H9 (cell line): ENCODE results near the gene GP1BB. TPM values are rescaled to one million over a fixed set of nuclear protein-coding genes. Genes with fewer than 3 reads are reported as not detected.
A peak's percentile ranks its signal among the peaks of the same experiment; 100 is the strongest.

Experiments used
- DNase-seq: peaks from one replicate; pipeline ENCODE4 v3.0.0-alpha.2; 2017
- H2AFZ ChIP-seq: one replicate; pipeline ENCODE4 v1.6.1; 2013; ENCODE audit warnings: mild to moderate bottlenecking, low read length, control low read depth, moderate library complexity
- H2AK5ac ChIP-seq: 2 replicates; pipeline ENCODE4 v1.6.1; 2013; ENCODE audit warnings: low read length, control low read depth, mixed read lengths; ENCODE audit not compliant: insufficient read length
- H2BK120ac ChIP-seq: one replicate; pipeline ENCODE4 v1.6.1; 2013; ENCODE audit warnings: low read depth, mild to moderate bottlenecking, low read length, control low read depth, inconsistent platforms; ENCODE audit not compliant: poor library complexity, severe bottlenecking
- H2BK12ac ChIP-seq: 2 replicates; pipeline ENCODE4 v1.6.1; 2013; ENCODE audit warnings: low read length, control low read depth, mixed read lengths, low read depth; ENCODE audit not compliant: insufficient read length
- H2BK15ac ChIP-seq: 2 replicates; pipeline ENCODE4 v1.6.1; 2013; ENCODE audit warnings: low read depth, low read length, control low read depth
- H2BK20ac ChIP-seq: one replicate; pipeline ENCODE4 v1.6.1; 2013; ENCODE audit warnings: low read depth, mild to moderate bottlenecking, low read length, control low read depth, inconsistent platforms; ENCODE audit not compliant: poor library complexity, severe bottlenecking
- H2BK5ac ChIP-seq: 2 replicates; pipeline ENCODE4 v1.6.1; 2013; ENCODE audit warnings: low read length, control low read depth, mixed read lengths; ENCODE audit not compliant: insufficient read length
- H3K14ac ChIP-seq: 2 replicates; pipeline ENCODE4 v1.6.1; 2013; ENCODE audit warnings: low read length, control low read depth; ENCODE audit not compliant: insufficient read depth
- H3K18ac ChIP-seq: 2 replicates; pipeline ENCODE4 v1.6.1; 2013; ENCODE audit warnings: low read depth, mild to moderate bottlenecking, mixed read lengths, low read length, control low read depth; ENCODE audit not compliant: insufficient read length
- H3K23ac ChIP-seq: 2 replicates; pipeline ENCODE4 v1.6.1; 2013; ENCODE audit warnings: low read length, control low read depth, mixed read lengths, low read depth; ENCODE audit not compliant: insufficient read length
- H3K23me2 ChIP-seq: 2 replicates; pipeline ENCODE4 v1.6.1; 2013; ENCODE audit warnings: low read depth, mild to moderate bottlenecking, mixed read lengths, low read length, control low read depth; ENCODE audit not compliant: insufficient read length, poor library complexity, severe bottlenecking
- H3K27ac ChIP-seq: 2 replicates; pipeline ENCODE4 v1.5.1; 2013; ENCODE audit warnings: low read length, control low read depth, mixed read lengths, low read depth; ENCODE audit not compliant: insufficient read length
- H3K27me3 ChIP-seq: 2 replicates; pipeline ENCODE4 v1.6.1; 2013; ENCODE audit warnings: low read length, control low read depth, inconsistent platforms; ENCODE audit not compliant: insufficient read depth
- H3K4ac ChIP-seq: 2 replicates; pipeline ENCODE4 v1.6.1; 2013; ENCODE audit warnings: low read depth, mild to moderate bottlenecking, control low read depth, inconsistent platforms, low read length, moderate library complexity
- H3K4me1 ChIP-seq: 2 replicates; pipeline ENCODE4 v1.6.1; 2013; ENCODE audit warnings: low read length, control low read depth, inconsistent platforms; ENCODE audit not compliant: insufficient read depth
- H3K4me2 ChIP-seq: 2 replicates; pipeline ENCODE4 v1.6.1; 2013; ENCODE audit warnings: low read length, control low read depth, mixed read lengths; ENCODE audit not compliant: insufficient read length, insufficient read depth
- H3K56ac ChIP-seq: 2 replicates; pipeline ENCODE4 v1.6.1; 2013; ENCODE audit warnings: low read depth, mild to moderate bottlenecking, mixed read lengths, low read length, control low read depth; ENCODE audit not compliant: insufficient read length
- H3K79me1 ChIP-seq: 2 replicates; pipeline ENCODE4 v1.6.1; 2013; ENCODE audit warnings: low read depth, mild to moderate bottlenecking, moderate library complexity, low read length, control low read depth, inconsistent platforms; ENCODE audit not compliant: insufficient read depth, poor library complexity, severe bottlenecking
- H3K79me2 ChIP-seq: 2 replicates; pipeline ENCODE4 v1.6.1; 2013; ENCODE audit warnings: low read length, control low read depth, inconsistent platforms; ENCODE audit not compliant: insufficient read depth
- H3K9ac ChIP-seq: 2 replicates; pipeline ENCODE4 v1.6.1; 2013; ENCODE audit warnings: low read length, control low read depth, mixed read lengths; ENCODE audit not compliant: insufficient read length; ENCODE audit errors: extremely low read depth
- H3K9me3 ChIP-seq: one replicate; pipeline ENCODE4 v1.6.1; 2013; ENCODE audit warnings: low read depth, low read length, inconsistent platforms; ENCODE audit not compliant: control insufficient read depth
- H3T11ph ChIP-seq: one replicate; pipeline ENCODE4 v1.6.1; 2013; ENCODE audit warnings: mild to moderate bottlenecking, low read length, control low read depth, inconsistent platforms
- H4K20me1 ChIP-seq: one replicate; pipeline ENCODE4 v1.6.1; 2013; ENCODE audit not compliant: control insufficient read depth, insufficient read length, insufficient read depth
- H4K5ac ChIP-seq: 2 replicates; pipeline ENCODE4 v1.6.1; 2013; ENCODE audit warnings: low read depth, mild to moderate bottlenecking, mixed read lengths, low read length, control low read depth; ENCODE audit not compliant: insufficient read length
- H4K8ac ChIP-seq: replicated peaks from 2 replicates; pipeline ENCODE4 v1.6.1; 2013; ENCODE audit warnings: low read length, control low read depth, mixed read lengths, low read depth; ENCODE audit not compliant: insufficient read length
- H4K91ac ChIP-seq: 2 replicates; pipeline ENCODE4 v1.6.1; 2013; ENCODE audit warnings: low read depth, mild to moderate bottlenecking, moderate library complexity, mixed read lengths, low read length, control low read depth; ENCODE audit not compliant: insufficient read length
- H3K27ac Mint-ChIP-seq, 3 experiments: 2 replicates in 2 of 3; 3 replicates in 1 of 3; pipeline ENCODE4 v1.8.0; 2020 to 2021; ENCODE audit warnings: mixed read lengths in 3 of 3, mild to moderate bottlenecking in 1 of 3, moderate library complexity in 1 of 3
- H3K27me3 Mint-ChIP-seq: 2 replicates; pipeline ENCODE4 v1.8.0; 2021; ENCODE audit warnings: low read depth, mild to moderate bottlenecking, moderate library complexity, mixed read lengths
- H3K36me3 Mint-ChIP-seq, 3 experiments: 2 replicates in 2 of 3; 3 replicates in 1 of 3; pipeline ENCODE4 v1.8.0; 2020 to 2021; ENCODE audit warnings: low read depth in 3 of 3, mixed read lengths in 3 of 3; ENCODE audit not compliant: insufficient read depth in 1 of 3
- H3K4me1 Mint-ChIP-seq, 2 experiments: 2 replicates each; pipeline ENCODE4 v1.8.0; 2020; ENCODE audit warnings: mixed read lengths in 2 of 2
- H3K4me3 Mint-ChIP-seq, 2 experiments: 2 replicates in 1 of 2; 3 replicates in 1 of 2; pipeline ENCODE4 v1.8.0; 2020 to 2021; ENCODE audit warnings: mild to moderate bottlenecking in 2 of 2, mixed read lengths in 2 of 2, moderate library complexity in 1 of 2
- H3K9me3 Mint-ChIP-seq, 2 experiments: 2 replicates in 1 of 2; 3 replicates in 1 of 2; pipeline ENCODE4 v1.8.0; 2020; ENCODE audit warnings: mild to moderate bottlenecking in 2 of 2, mixed read lengths in 2 of 2, moderate library complexity in 1 of 2
- WGBS: extraction: QIAGEN DNeasy Blood & Tissue Kit; methylation state at CpG from one replicate; pipeline ENCODE4 v1.1.7; 2013; ENCODE audit warnings: missing lambda C conversion rate, low lambda C conversion rate, mixed read lengths; ENCODE audit not compliant: insufficient read length; ENCODE audit errors: extremely low coverage; 5-methylcytosine and 5-hydroxymethylcytosine counted together
- total RNA-seq: library from RNA; stranded (reverse); gene quantifications from 2 replicates; pipeline ENCODE4 v1.2.1, GENCODE V29; 2021
- TF ChIP-seq, protein P1 (sequence below): fragments of 200-600 bp; sonication (generic); conservative IDR thresholded peaks from 3 replicates; pipeline ENCODE4 v1.8.0; 2021; ENCODE audit warnings: antibody characterized with exemption, mild to moderate bottlenecking

The GP1BB gene
- total RNA-seq, 1 experiment from 2014 or later, result 3.4 TPM

- no peak overlapping the region for H3K56ac ChIP-seq
- H4K91ac ChIP-seq, result no peak overlapping the region
- Mint-ChIP-seq H3K4me1 (peaks cover 12 to 20% of the 10 kb centered on the region in 2 experiments), H3K9me3 (peaks cover 0 to 2% of the 10 kb centered on the region in 2 experiments; a peak in 1 of 5 replicates), H3K27ac (no peak overlapping the region), H3K27me3 (peaks cover 72% of the 10 kb centered on the region), H3K4me3 (peak overlapping the region; percentile 62 to 77), H3K36me3 (peaks cover 0 to 2% (median 0%) of the 10 kb centered on the region in 3 experiments; a peak in 1 of 7 replicates)
- no peaks in the 10 kb centered on the region for H3K79me2 ChIP-seq
- no peak overlapping the region for H4K5ac ChIP-seq
- H4K20me1 ChIP-seq, result no peaks in the 10 kb centered on the region
- no peak overlapping the region for H3K4ac ChIP-seq
- no peak for DNase-seq
- H3K4me2 ChIP-seq, result no peak overlapping the region
- no CpG with 5 or more reads among the region's 38 CpGs for WGBS
- no peak overlapping the region for H4K8ac ChIP-seq
- H2BK15ac ChIP-seq, result no peak overlapping the region
- TF ChIP-seq, protein P1, sequence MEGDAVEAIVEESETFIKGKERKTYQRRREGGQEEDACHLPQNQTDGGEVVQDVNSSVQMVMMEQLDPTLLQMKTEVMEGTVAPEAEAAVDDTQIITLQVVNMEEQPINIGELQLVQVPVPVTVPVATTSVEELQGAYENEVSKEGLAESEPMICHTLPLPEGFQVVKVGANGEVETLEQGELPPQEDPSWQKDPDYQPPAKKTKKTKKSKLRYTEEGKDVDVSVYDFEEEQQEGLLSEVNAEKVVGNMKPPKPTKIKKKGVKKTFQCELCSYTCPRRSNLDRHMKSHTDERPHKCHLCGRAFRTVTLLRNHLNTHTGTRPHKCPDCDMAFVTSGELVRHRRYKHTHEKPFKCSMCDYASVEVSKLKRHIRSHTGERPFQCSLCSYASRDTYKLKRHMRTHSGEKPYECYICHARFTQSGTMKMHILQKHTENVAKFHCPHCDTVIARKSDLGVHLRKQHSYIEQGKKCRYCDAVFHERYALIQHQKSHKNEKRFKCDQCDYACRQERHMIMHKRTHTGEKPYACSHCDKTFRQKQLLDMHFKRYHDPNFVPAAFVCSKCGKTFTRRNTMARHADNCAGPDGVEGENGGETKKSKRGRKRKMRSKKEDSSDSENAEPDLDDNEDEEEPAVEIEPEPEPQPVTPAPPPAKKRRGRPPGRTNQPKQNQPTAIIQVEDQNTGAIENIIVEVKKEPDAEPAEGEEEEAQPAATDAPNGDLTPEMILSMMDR, result no peak
- no peak overlapping the region for H3K27ac ChIP-seq
- no peak overlapping the region for H3K18ac ChIP-seq
- H3K14ac ChIP-seq, result no peak overlapping the region
- no peak overlapping the region for H2BK12ac ChIP-seq
- H2AK5ac ChIP-seq, result no peak overlapping the region
- H3T11ph ChIP-seq, result no peak overlapping the region
- no peak overlapping the region for H2BK120ac ChIP-seq
- H3K27me3 ChIP-seq, result no peaks in the 10 kb centered on the region; the same call in 1 of the 2 replicates
- no peaks in the 10 kb centered on the region for H3K9me3 ChIP-seq
- peaks cover 2% of the 10 kb centered on the region; the same call in 1 of the 2 replicates for H3K4me1 ChIP-seq
- no peak overlapping the region for H2AFZ ChIP-seq
- no peak overlapping the region for H2BK20ac ChIP-seq
- peaks cover 10% of the 10 kb centered on the region for H3K23me2 ChIP-seq
- no peak overlapping the region for H2BK5ac ChIP-seq
- H3K9ac ChIP-seq, result no peak overlapping the region
- no peaks in the 10 kb centered on the region for H3K79me1 ChIP-seq
- no peak overlapping the region for H3K23ac ChIP-seq
Observed at GRCh38 chr22:19713650-19714311, 9.6 kb upstream of the GP1BB start.
